GM19468 (cell line): ENCODE measurements around the gene MDH1.
"Not testable (repeated sequence)": the region's sequence is repeated elsewhere in the genome, so short reads cannot be mapped to it uniquely, and the experiment has no call there.

Experiments
- ATAC-seq: cut with Tn5 transposase; IDR thresholded peaks from one replicate; pipeline ENCODE4 v1.9.1; 2021; ENCODE audit warnings: mild to moderate bottlenecking, moderate library complexity, moderate number of reproducible peaks; ENCODE audit not compliant: unreplicated experiment; ENCODE audit errors: extremely low read depth

MDH1 gene

DNA sequence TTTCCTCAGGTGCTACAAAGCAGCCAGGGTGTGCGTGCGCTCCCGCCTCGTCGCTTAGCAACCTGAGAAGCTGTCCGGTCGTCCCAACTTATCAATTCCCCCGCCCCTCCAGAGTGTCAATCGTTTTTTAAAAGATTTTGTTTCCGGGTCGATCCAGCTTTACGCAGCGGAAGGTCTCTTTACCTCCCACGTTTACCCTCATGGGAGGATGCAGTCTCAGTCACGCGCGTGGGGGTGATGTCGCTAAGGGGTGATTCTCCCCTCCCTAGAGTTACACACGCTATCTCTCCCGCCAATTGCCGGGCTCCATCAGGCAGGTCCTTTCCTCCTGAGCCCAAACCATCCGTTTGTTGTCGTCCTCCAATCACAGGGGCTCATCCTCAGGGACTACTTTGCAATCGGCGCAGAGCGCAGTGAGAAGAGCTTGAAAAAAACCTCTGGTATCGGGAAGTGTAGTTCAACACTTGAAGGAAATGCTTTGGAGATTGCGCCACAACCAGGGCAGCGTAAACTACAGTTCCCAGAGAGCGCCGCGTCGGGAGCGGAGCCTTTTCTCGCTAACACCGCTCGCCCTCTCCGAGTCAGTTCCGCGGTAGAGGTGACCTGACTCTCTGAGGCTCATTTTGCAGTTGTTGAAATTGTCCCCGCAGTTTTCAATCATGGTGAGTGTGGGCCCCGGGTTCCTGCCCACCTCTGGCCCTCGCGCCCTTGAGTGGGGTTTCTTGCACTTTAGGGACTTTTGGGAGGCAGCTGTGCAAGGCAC is at the start of gene MDH1, which contains the start of gene WDPCP:
TSS of gene MDH1 (plus strand) at position 579 of the 763 bp plus-strand sequence. CDS start at position 660, 81 bp downstream.
TSS of gene WDPCP (minus strand) at position 93 of the 763 bp plus-strand sequence. CDS start 206 bp downstream, outside the sequence.
- ATAC-seq, result peak; percentile 90

DNA sequence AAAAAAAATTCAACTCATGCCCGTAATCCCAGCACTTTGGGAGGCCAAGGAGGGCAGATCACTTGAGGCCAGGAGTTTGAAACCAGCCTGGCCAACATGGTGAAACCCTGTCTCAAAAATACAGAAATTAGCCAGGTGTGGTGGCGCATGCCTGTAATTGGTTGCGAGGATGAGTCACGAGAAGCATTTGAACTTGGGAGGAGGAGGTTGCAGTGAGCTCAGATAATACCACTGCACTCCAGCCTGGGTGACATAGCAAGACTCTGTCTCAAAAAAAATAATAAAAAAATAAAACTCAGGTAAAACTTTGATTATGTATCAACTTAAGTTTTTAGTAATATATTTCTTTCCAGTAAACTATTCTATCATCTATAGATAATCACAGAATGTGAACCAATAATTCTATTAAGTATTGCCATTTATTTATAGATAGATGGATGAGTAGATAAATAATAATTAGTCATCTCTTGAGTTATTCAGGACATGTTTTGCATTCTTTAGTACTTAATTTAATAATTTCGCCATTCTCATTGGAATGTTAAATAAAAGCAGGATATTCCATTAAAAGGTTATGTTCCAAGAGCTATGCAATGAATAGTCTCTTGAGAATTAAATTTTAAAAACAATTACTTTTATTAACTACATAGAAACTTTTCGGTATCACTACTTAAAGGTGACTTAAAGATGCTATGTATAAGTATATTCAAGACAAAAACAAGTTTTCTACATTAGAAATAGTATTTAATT is 49.2 kb upstream of the MDH1 start:
- no peak for ATAC-seq

DNA sequence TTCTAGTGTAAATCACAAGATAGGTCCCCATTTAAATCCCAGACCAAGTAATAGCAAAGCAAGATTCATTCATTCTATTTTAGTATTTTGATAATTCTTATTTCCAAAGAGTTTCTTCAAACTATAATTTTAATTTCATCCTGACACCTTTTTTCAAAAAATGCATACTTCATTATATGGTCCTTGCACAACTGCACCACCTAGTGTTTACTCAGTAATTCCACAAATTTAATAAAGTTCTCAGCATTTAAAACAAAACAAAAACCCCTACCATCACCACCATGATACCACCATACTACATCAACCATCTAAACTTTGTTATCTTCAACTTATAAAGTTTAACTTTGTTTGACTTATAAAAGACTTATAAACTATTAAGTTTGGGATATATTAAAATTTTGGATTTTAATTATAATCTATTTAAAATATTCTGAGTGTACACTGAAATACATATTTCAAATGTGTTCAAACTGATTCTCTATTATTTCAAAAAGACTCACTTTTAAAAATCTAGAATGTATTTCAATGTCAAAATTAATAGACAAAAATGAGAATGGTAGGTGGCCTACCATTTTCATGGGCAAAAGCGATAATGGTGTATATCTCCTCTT is 44.6 kb upstream of the MDH1 start:
- ATAC-seq, result no peak

DNA sequence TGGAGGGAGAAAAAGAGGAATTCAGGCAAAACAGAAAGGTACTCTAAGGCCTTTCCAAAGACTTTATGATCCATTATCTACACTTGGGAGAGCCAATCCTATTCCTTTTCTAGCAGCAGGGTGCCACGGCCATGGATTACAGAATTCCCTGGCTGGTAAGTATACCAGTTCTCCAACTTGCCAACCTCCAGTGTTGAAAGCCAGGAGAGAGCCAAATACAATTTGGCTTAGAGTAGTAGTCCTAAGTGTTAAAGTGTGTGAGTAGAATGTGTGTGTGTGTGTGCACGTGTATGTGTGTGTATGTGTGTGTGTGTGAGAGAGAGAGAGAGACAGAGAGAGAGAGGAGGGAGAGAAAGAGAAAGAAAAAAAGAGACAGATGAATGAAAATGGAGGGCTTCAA is 43.7 kb upstream of the MDH1 start:
- ATAC-seq, result no peak

DNA sequence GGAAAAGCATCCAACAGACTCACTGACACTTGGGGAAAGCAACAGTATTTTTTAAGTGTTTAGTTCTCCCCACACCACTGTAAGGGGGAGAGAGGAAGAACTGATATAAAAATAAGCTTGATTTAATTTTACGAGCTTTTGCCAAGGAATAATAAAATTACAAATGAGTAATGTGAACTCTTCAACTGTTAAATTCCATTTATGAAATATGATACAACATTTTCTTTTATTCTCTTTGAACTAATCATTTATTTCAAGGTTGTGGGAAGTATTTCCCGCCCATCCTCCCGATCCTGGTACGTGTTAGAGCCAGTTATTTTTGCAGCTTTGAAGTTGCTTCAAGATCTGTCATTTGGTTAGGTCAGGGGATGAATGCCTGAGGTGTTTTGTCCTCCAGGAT is 35.7 kb upstream of the MDH1 start:
- no peak for ATAC-seq

DNA sequence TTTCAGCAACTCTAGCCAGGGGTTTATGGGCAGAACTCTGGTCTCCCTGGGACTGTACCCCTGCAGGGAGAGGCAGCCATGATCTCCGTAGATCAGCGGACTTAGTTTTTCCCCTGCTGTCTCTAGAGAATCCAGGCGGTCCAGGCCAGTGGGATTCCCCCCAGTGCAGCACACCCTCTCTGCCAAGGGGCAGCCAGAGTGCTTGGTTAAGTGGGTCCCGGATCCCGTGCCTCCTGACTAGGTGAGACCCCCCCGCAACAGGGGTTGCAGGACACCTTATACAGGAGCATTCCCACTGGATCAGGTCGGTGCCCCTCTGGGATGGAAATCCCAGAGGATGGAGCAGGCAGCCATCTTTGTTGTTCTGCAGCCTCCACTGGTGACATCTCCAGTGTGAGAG is 33.5 kb upstream of the MDH1 start:
- ATAC-seq, result no peak

DNA sequence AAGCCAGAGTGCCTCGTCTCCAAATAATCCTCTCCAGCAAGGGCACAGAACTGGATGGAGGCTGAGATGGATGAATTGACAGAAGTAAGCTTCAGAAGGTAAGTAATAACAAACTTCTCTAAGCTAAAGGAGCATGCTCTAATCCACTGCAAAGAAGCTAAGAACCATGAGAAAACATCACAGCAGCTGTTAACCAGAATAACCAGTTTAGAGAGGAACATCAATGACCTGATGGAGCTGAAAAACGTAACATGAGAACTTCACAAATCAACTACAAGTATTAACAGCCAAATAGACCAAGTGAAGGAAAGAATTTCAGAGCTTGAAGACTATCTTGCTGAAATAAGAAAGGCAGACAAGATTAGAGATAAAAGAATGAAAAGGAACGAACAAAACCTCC is 32.8 kb upstream of the MDH1 start:
- no peak for ATAC-seq

DNA sequence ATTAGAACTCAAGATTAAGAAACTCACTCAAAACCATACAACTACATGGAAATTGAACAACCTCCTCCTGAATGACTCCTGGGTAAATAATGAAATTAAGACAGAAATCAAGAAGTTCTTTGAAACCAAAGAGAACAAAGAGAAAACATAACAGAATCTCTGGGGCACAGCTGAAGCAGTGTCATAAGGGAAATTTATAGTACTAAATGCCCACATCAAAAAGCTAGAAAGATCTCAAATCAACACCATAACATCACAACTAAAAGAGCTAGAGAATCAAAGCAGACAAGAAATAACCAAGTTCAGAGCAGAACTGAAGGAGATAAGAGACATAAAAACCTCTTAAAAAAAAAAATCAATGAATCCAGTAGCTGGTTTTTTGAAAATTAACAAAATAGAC is 30.9 kb upstream of the MDH1 start:
- not testable (repeated sequence) for ATAC-seq

DNA sequence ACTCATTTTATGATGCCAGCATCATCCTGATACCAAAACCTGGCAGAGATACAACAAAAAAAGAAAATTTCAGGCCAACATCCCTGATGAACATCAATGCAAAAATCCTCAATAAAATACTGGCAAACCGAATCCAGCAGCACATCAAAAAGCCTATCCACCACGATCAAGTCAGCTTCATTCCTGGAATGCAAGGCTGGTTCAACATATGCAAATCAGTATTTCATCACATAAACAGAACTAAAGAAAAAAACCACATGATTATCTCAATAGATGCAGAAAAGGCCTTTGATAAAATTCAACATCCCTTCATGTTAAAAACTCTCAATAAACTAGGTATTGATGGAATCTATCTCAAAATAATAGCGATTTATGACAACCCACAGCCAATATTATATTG is 29.8 kb upstream of the MDH1 start:
- not testable (repeated sequence) for ATAC-seq

DNA sequence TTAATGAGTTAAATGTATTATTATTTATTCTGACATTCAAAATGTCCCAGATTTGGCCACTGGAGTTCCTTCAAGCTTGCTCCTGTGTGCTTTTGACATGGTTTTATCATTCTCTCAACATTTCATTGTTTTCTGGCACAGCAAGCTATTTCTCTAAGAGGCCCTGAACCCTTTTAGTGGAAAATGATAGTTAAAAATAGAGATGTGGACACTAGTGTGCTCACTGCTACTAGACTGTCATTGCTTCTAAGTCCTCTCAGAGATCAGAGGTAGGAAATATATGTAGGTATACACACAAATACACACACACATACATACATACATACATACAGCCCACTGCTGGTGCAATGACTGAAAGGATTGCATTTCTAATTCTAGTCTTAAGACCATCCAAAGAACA is 26.0 kb upstream of the MDH1 start:
- ATAC-seq, result no peak

DNA sequence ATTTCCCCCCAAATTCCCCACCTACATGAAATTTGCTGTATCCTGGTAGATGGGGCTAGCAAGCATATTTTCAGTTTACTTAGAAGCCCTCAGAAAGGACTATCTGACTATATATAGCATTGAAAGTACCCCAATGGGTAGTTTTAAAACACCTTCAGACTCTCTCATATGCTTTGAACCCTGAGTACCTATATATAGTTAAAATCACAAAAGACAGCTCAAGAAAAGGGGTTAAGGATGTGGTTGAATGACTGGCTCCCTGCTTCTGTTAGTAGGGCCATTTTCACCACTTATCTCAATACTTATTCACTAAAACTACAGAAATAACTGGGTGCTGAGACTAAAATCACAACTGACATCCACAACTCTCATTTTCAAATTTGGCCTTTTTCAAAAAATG is 19.0 kb upstream of the MDH1 start:
- peak; percentile 39 for ATAC-seq

DNA sequence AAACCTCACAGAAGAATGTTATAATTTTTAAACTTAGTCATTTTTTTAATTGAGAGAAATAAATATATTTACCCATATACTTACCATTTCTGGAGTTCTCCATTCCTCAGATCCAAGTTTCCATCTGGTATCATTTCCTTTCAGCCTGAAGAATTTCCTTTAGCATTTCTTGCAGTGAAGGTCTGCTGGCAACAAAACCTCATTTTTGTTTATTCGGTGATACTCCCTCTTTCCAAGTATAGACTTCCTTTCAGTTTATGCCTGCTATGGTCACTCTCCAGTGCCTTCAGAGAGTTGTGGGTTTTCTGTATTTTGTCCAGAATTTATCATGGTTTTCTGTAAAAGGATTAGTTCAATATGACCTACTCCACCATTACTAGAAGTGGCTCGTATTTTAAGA is 17.5 kb upstream of the MDH1 start:
- no peak for ATAC-seq

DNA sequence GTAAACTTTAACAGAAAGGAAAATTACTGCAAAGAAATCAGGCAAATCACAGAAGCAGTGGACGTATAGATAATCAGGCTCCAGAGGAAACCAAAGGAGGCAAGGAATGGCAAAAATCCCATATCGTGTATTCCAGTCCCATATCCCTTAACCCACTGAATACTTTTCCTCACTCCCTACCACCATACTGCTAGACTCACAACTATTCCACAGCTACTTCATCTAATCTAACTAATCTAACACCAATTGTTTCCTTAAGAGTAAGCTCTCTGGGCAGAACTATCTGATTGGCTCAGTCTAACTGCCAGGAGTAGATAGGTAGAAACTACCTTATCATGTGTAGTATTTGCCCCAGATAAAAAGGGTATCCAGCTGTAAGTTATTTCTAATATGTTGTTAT is 16.8 kb upstream of the MDH1 start:
- ATAC-seq, result no peak

DNA sequence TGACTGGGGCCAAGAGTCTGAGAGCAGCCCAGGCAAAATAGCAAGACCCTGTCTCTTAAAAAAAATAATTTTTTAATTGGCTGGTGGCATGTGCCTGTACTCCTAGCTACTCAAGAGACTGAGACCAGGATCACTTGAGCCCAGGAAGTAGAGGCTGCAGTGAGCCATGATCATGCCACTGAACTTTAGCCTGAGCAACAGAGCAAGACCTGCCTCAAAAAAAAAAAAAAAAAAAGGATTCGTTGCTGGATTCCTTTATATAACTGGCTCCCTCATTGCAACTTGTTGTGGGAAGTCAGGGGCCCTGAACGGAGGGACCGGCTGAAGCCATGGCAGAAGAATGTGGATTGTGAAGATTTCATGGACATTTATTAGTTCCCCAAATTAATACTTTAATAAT is 15.7 kb upstream of the MDH1 start:
- ATAC-seq, result not testable (repeated sequence)

DNA sequence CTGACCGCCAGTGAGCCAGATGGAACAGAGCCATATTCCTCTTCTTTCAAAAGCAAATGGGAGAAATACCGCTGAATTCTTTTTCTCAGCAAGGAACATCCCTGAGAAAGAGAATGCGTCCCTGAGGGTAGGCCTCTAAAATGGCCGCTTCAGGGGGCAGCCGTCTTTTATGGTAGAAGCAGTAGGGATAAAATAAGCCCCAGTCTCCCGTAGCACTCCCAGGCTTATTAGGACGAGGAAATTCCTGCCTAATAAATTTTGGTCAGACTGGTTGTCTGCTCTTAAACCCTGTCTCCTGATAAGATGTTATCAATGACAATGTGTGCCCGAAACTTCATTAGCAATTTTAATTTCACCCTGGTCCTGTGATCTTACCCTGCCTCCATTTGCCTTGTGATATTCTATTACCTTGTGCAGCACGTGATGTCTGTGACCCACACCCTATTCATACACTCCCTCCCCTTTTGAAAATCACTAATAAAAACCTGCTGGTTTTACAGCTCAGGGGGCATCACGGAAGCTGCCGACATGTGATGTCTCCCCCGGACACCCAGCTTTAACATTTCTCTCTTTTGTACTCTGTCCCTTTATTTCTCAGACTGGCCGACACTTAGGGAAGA is 14.9 kb upstream of the MDH1 start:
- not testable (repeated sequence) for ATAC-seq

DNA sequence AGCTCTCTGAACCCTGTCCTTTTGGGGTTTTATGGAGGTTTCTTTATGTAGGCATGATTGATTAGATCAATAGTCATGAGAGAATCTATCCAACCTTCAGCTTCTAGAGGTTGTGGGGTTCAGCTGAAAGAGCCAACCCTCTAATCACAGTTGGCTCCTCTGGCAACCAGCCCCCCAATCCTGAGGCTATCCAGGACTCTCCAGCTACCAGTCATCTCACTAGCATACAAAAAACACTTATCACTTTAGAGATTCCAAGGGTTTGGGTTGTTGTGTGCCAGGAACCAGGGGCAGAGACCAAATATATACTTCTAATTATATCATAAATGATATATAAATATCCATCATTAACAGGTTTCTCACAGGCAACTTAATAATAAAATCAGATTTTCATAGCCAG is 12.2 kb upstream of the MDH1 start:
- ATAC-seq, result no peak

DNA sequence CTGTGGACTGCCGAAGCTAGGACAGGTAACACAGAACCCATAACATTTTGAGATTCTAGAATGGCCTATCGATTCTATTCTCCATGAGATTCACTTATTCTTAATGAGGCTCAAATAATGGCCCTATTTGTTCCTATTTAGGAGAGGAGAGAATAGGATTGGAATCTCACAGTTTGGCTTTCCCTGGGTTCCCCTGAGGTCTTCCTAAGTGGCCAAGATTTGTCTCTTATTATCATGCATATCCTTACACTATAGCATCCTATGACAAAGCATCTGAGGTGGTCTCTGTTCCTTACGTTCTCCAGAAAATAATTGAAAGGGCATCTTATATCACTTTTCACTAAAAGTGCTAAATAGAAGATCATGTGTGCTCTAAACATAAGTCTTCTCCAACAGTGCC is 10.0 kb upstream of the MDH1 start:
- ATAC-seq, result no peak

DNA sequence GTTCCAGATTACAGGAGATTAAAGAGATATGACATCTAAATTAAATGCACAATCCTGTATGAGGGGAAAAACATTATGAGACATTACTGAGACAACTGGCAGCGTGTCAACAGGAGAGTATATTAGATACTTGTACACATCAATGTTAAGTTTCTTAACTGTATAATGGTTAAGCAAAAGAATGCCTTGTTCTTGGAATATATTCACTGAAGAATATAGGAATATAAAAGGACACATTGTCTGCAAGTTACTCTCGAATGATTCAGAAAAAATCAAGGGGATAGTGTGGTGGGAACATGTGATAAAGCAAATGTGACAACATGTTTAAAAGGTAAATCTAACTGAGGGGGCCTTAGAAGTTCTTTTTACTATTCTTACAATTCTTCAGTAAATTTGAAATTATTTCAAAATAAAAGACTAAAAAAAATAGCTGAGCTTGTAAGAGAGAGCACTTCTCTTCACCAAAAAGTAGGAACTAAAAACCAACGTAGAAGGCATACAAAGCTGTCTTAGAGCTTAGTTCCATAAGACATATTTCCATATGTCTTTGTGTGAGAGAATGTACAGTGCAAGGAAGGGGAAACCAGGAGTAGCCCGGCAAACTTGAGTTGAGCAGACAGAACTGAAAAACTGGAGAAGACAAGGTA is 8.0 kb upstream of the MDH1 start:
- no peak for ATAC-seq

DNA sequence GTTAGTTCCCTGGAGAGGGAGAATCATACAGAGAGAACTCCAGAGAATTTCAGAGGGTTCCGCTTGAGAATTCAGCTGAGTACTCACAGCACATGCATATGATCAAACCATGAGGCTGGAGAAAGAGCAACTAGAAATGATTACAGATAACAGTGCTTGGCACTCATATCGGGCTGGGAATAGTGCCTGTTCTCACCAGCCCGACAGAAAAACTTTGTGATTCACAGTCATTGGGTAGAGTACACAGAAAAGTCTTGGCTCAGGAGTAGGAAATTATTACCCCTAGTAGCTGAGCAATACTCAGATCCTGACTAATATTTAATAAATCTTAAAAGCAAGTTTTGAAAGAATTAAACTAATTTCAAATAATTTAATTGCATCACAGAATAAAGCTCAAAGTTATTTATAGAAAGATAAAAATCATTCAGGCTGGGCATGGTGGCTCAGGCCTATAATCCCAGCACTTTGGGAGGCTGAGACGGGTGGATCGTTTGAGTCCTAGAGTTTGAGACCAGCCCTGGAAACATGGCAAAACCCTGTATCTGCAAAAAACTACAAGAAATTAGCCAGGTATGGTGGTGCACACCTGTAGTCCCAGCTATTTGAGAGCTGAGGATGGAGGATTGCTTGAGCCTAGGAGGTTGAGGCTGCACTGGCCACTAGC is 7.3 kb upstream of the MDH1 start:
- no peak for ATAC-seq

DNA sequence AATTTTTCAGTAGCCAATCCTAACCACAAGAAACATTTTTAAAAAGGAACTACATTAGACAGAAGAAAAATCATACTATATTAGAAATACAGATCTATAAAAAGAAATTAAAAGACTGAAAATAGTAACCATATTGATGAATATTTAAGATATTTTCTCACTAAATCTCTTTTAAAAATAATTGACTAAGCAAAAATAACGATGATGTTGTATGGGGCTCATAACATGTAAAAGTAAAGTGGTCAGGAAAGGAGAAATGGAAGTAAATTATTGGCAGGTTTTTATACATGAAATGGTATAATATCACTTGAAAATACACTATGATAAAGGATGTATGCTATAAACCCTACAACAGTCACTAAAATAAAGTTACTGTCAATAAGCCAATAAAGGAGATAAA is 5.9 kb upstream of the MDH1 start:
- ATAC-seq, result no peak
